Measurements from ENCODE around the gene CNTN4.
A peak's percentile ranks its signal among the peaks of the same experiment; 100 is the strongest.
"Not testable (repeated sequence)": the region's sequence is repeated elsewhere in the genome, so short reads cannot be mapped to it uniquely, and the experiment has no call there.

CNTN4 gene

GRCh38 chr3:2526926-2527325 is 428.3 kb downstream of the CNTN4 start:
- no peak for DNase-seq

DNA sequence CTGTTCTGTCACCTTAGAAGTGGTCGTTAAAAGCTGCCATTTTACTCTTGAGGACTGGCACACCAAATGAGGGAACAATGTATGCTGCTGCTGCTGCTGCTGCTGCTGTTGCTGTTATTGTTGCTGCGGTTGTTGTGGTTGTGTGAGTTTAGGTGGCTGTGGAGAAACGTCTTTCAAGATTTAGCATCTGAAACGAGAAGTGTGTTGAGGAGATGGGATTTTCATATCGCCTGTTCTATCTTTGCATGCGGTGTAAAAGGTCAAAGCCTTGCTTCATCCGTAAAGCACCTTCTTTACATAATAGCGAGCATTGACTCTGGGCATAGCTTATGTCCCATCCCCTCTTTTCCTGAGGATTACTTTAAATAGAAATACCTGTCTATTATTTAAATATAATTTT is 428.7 kb downstream of the CNTN4 start:
- not testable (repeated sequence) for DNase-seq

- DNase-seq: not testable (repeated sequence)
Observed at GRCh38 chr3:2534767-2535166, 436.1 kb downstream of the CNTN4 start.

DNA sequence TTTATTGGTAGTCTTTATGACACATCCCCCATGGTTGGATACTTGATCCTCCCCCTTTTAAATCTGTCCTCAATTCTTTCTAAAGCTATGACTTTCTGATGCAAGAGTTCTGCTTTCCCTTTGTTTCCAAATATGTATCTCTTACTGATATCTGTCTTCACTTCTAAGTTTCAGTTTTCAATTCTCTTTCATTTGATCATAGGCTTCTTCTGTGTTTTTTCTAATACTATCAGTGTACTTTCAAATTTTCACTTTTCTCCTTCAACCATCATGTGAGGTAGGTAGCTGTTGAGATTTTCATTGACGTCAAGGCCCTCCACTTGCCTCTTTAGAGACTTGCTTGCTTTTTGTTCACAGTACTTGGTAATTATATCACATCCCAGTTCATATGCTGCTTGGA is 436.5 kb downstream of the CNTN4 start:
- no peak for DNase-seq

DNA sequence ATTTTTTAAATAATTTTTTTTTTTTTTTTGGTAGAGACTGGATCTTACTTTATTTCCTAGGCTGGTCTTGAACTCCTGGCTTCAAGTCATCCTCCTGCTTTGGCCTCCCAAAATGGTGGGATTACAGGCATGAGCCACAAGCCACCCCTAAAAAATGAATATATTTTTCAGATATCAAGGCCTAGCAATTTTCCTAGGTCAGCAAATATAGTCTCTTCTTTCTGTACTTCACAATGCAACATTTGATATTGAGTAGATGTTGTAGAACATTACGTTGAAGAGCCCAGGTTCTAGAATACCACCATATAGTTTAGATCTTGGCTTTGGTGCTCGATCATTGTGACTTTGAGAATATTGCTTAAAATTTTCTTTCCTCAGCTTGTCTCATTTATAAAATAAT is 437.9 kb downstream of the CNTN4 start:
- DNase-seq: no peak

GRCh38 chr3:2540115-2540514 is 441.4 kb downstream of the CNTN4 start:
- DNase-seq: no peak

DNA sequence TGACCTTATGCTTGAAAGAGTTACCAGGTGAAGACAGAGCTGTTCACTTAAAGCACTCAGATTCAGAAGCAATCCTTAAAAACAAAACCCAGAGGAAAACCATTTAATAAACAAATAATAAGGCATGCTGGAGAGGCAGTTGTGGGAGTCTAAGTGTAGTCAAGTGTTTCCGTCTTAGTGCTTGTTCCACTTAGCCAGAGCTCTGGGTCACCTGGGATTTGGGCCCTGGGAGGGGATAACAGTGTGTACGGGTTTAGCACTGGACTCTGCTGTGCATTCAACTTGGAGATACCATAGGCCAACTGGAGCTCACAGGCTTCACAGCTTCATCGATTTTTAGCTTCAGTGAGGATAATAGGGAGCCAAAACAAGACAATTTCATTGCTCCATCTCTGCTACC is 444.6 kb downstream of the CNTN4 start:
- no peak for DNase-seq

- no peak for DNase-seq
Observed at GRCh38 chr3:2544212-2544611, 445.5 kb downstream of the CNTN4 start.

DNA sequence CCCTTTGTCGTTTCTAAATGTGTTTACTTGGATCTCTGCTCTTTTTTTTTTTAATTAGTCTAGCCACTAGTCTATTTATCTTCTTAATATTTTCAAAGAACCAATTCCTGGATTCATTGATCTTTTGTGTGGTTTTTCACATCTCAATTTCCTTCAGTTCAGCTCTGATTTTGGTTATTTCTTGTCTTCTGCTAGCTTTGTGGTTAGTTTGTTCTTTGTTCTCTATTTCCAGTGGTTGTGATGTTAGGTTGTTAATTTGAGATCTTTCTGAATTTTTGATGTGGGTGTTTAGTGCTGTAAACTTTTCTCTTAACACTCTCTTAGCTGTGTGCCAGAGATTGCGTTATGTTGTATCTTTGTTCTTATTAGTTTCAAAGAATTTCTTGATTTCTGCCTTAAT is 446.1 kb downstream of the CNTN4 start:
- DNase-seq: no peak

- DNase-seq: no peak
Observed at GRCh38 chr3:2547049-2547448, 448.4 kb downstream of the CNTN4 start.

GRCh38 chr3:2554656-2555055 is 456.0 kb downstream of the CNTN4 start:
- DNase-seq: no peak

- DNase-seq: no peak
Observed at GRCh38 chr3:2558796-2559195, 460.1 kb downstream of the CNTN4 start.

- DNase-seq: no peak
Observed at GRCh38 chr3:2567451-2567850, 468.8 kb downstream of the CNTN4 start.

GRCh38 chr3:2568156-2568555 is 469.5 kb downstream of the CNTN4 start:
- DNase-seq: no peak

DNA sequence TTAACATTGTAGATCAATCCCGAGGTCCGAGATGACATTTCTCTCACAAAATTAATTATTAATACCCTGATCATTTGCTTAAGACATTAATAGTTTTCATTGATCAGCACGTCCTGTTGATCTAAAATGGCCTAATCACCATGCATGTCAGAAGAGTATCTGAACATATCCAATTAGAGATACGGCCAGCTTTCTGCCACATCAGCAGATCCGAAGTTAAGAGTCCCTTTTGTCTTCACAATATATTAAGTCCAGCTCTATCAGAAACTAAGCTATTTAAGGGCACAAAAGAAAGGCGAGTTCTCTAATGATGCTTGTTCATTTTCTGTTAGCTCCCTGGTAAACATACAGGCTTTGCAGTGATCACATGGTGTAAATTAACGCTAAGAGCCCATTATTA is 470.3 kb downstream of the CNTN4 start:
- no peak for DNase-seq

DNA sequence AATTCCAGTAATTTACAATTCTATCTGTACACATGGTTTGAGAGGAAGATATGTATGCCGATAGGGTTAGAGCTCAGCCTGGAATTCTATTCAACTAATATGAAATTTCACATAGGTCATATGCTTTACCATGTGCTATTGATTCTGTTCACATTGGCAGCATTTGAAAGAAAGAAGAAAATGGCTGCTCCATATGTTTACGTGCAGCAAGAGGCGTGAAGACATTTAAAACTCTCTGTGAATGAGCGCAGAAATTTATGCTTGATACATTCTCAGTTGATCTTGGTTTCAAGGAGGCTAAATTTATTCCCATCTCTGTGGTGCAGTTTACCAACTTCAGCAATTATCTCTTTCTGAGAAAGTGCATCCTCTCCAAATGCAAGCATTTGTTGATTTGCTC is 478.9 kb downstream of the CNTN4 start:
- DNase-seq: no peak

- DNase-seq: no peak
Observed at GRCh38 chr3:2578560-2578959, 479.9 kb downstream of the CNTN4 start.

- peak; percentile 13 for DNase-seq
Observed at GRCh38 chr3:2579206-2579605, 480.5 kb downstream of the CNTN4 start.

GRCh38 chr3:2583046-2583445 is 484.4 kb downstream of the CNTN4 start:
- DNase-seq: no peak

DNA sequence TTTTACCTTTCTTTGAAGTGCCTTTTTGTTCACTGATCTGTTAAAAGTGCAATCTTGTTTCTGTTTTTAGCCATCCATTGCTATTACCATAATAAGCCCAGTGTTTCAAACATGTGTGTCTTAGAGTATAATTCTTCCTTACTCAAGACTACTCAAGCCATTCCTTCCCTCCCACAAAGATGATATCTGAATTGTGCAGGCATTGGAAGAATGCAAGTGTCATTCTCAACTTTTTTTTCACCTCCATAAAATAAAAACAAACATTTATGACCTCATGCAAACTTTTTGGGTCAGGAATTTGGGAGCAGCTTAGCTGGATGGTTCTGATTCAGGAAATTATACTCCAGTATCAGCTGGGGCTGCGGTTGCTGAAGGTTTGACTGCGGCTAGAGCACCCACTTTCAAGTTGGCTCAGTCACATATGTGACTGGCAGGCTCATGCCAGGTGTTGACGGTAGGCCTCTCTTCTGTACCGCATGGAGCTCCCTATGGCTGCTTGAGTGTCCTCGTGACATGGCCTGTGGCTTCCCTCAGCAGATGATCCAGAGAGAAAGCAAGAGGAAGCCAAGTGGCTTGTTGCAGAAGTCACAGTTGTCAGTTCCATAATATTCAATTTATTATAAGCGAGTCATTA is 490.8 kb downstream of the CNTN4 start:
- DNase-seq: no peak

DNA sequence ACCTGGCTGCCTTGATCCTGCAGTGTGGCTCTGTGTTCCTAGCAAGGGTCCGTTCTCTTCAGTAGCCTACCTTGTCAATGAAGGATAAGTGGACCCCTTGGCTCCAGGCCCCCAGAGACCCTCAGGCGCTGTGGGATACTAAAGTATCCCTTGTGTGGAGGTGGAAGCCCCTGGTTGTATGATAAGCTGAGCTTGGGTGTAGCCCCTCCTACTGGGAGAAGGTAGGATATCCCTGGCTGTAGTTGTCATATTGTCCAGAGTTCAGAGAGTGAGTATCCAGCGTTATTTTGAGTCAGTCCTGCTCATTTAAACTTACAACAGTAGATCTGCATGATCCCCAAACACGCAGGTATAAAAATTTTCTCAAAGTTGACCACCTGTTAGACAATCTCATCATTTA is 496.8 kb downstream of the CNTN4 start:
- no peak for DNase-seq

DNA sequence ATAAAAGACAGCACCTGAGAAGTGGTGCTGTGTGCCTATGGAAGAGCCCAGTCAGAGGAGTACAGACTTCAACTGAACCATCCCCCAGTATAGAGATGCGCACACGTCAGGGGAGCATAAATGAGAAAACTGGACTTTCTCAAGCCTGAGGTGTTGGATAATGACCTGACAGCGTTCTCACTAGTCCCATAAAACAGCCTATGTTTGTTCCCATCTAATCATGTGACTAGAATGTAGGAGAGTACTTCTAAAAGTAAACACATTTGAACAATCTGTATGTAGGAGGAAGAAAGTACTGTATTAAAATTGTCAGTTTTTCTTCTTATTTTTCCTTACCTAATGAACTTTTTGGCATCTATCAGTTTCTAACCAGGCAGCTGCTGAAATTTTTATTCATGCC is 498.9 kb downstream of the CNTN4 start:
- DNase-seq: no peak

DNA sequence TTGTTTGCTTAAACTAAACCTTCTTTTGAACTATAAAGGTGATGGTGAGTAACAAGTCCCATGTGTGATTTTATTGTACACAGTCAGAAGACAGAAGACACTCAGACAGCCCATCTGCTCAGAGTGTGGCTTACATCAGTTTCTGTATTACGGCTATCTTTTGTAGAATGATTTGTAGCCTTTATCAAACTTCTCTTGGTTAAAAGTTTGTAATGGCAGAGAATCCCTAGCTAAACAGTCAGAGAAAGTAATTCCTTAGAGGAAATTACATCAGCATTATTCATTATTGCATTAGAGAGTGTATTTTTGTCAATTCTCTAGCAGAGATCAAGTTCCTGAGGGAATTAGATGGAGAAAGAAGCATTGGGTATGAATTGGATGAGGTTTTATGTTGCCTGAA is 500.8 kb downstream of the CNTN4 start:
- no peak for DNase-seq

GRCh38 chr3:2603692-2604289 is 505.1 kb downstream of the CNTN4 start:
- DNase-seq: no peak

- DNase-seq: no peak
Observed at GRCh38 chr3:2614578-2614977, 515.9 kb downstream of the CNTN4 start.

Measured in NCI-H2029 (cell line).